NCI-H524 (cell line): ENCODE measurements around the gene A1BG.
"Not testable (repeated sequence)": the region's sequence is repeated elsewhere in the genome, so short reads cannot be mapped to it uniquely, and the experiment has no call there.

ENCODE experiments used
- DNase-seq, 2 experiments: peaks; one replicate each; lab custom pipeline; 2025; lab: John Stamatoyannopoulos, UW

A1BG gene

GRCh38 chr19:58356766-58357480, 3.6 kb upstream of the A1BG start:
- DNase-seq, result no peak

GRCh38 chr19:58355908-58356765, 2.8 kb upstream of the A1BG start:
- DNase-seq, result peak in 1 of 2 experiments; percentile 14

GRCh38 chr19:58355215-58355796, 2.0 kb upstream of the A1BG start:
- no peak for DNase-seq

GRCh38 chr19:58354478-58355030, 1.3 kb upstream of the A1BG start:
- DNase-seq, result no peak

GRCh38 chr19:58353717-58354477, 605 bp upstream of the A1BG start:
- no peak for DNase-seq

- no peak for DNase-seq
Observed at GRCh38 chr19:58351990-58352755, 1.1 kb downstream of the A1BG start.

GRCh38 chr19:58351558-58351878, 1.8 kb downstream of the A1BG start:
- no peak for DNase-seq

- DNase-seq, result no peak
Observed at GRCh38 chr19:58350871-58351557, 2.3 kb downstream of the A1BG start.

- DNase-seq, result no peak
Observed at GRCh38 chr19:58350001-58350861, 3.1 kb downstream of the A1BG start.

GRCh38 chr19:58349590-58349989, 3.7 kb downstream of the A1BG start:
- no peak for DNase-seq

GRCh38 chr19:58348080-58348479, 5.2 kb downstream of the A1BG start:
- not testable (repeated sequence) for DNase-seq

- DNase-seq, result peak; percentile 75 to 81
Observed at GRCh38 chr19:58346961-58347929, 6.0 kb downstream of the A1BG start.

- DNase-seq, result no peak
Observed at GRCh38 chr19:58345558-58345957, 7.7 kb downstream of the A1BG start.

- DNase-seq, result no peak
Observed at GRCh38 chr19:58338825-58339558, 14.3 kb downstream of the A1BG start.

- no peak for DNase-seq
Observed at GRCh38 chr19:58338336-58338735, 15.0 kb downstream of the A1BG start.

- DNase-seq, result no peak
Observed at GRCh38 chr19:58336820-58337219, 16.5 kb downstream of the A1BG start.

- DNase-seq, result no peak
Observed at GRCh38 chr19:58336216-58336615, 17.1 kb downstream of the A1BG start.

- no peak for DNase-seq
Observed at GRCh38 chr19:58335630-58336029, 17.7 kb downstream of the A1BG start.
